Activated T-cell treated with anti-CD3 and anti-CD28 coated beads for 1 hour (primary cell): ENCODE measurements around the gene SEMA5A.

Source experiments
- DNase-seq: peaks from one replicate; pipeline ENCODE4 v3.0.0-alpha.2; 2020; ENCODE audit warnings: low read depth

Gene SEMA5A

GRCh38 chr5:9265441-9266287 lies 280.2 kb downstream of the SEMA5A start:
- DNase-seq = no peak

- no peak for DNase-seq
These were observed 281.6 kb downstream of the SEMA5A start for GRCh38 chr5:9264301-9264700.

- no peak for DNase-seq
These were observed 282.2 kb downstream of the SEMA5A start for GRCh38 chr5:9263656-9264055.

GRCh38 chr5:9251379-9251980 lies 294.4 kb downstream of the SEMA5A start:
- no peak for DNase-seq

GRCh38 chr5:9249231-9249630 lies 296.6 kb downstream of the SEMA5A start:
- DNase-seq = no peak

- no peak for DNase-seq
These were observed 300.8 kb downstream of the SEMA5A start for GRCh38 chr5:9245071-9245470.

- no peak for DNase-seq
These were observed 301.5 kb downstream of the SEMA5A start for GRCh38 chr5:9244417-9244816.

GRCh38 chr5:9241479-9242305 lies 304.2 kb downstream of the SEMA5A start:
- no peak for DNase-seq

GRCh38 chr5:9240431-9240830 lies 305.4 kb downstream of the SEMA5A start:
- no peak for DNase-seq

- DNase-seq = no peak
These were observed 306.2 kb downstream of the SEMA5A start for GRCh38 chr5:9239626-9240025.

- DNase-seq = no peak
These were observed 306.8 kb downstream of the SEMA5A start for GRCh38 chr5:9239071-9239470.

GRCh38 chr5:9233712-9234111 lies 312.2 kb downstream of the SEMA5A start:
- no peak for DNase-seq

- DNase-seq = no peak
These were observed 312.8 kb downstream of the SEMA5A start for GRCh38 chr5:9233035-9233434.

- DNase-seq = no peak
These were observed 314.0 kb downstream of the SEMA5A start for GRCh38 chr5:9231842-9232241.

- DNase-seq = no peak
These were observed 315.5 kb downstream of the SEMA5A start for GRCh38 chr5:9230355-9230754.

GRCh38 chr5:9226016-9226536 lies 319.8 kb downstream of the SEMA5A start:
- DNase-seq = no peak

GRCh38 chr5:9222054-9222976 lies 323.6 kb downstream of the SEMA5A start:
- no peak for DNase-seq

- no peak for DNase-seq
These were observed 327.5 kb downstream of the SEMA5A start for GRCh38 chr5:9218358-9218757.

GRCh38 chr5:9212605-9213004 lies 333.3 kb downstream of the SEMA5A start:
- DNase-seq = no peak

GRCh38 chr5:9209846-9210492 lies 335.9 kb downstream of the SEMA5A start:
- DNase-seq = no peak
